ENCODE data around the gene ABCB8. TPM values are rescaled to one million over a fixed set of nuclear protein-coding genes. Genes with fewer than 3 reads are reported as not detected.

The ABCB8 gene
- total RNA-seq, 1 donor from 2014 or later = 17.4 TPM

- H3K27me3 Mint-ChIP-seq (ENCODE audit: unreplicated experiment) = peaks cover 18% of the 10 kb centered on the region
- H3K27ac Mint-ChIP-seq (ENCODE audit: unreplicated experiment) = no peak overlapping the region
- H3K9me3 Mint-ChIP-seq (ENCODE audit: unreplicated experiment) = no peaks in the 10 kb centered on the region
- H3K4me1 Mint-ChIP-seq (ENCODE audit: unreplicated experiment) = peaks cover 13% of the 10 kb centered on the region
- H3K4me3 Mint-ChIP-seq (ENCODE audit: unreplicated experiment) = no peak overlapping the region
- no peak for DNase-seq (ENCODE audit: low spot score)
- peaks cover 21% of the 10 kb centered on the region for H3K36me3 Mint-ChIP-seq (ENCODE audit: low read depth, unreplicated experiment)
- no peak for TF ChIP-seq CTCF (IDR thresholded peaks at IDR 0.05; ENCODE audit: unreplicated experiment)
Measured at GRCh38 chr7:151075978-151076426, 47.8 kb downstream of the ABCB8 start.

- peak; percentile 56 for TF ChIP-seq CTCF (IDR thresholded peaks at IDR 0.05; ENCODE audit: unreplicated experiment)
- H3K9me3 Mint-ChIP-seq (ENCODE audit: unreplicated experiment) = no peaks in the 10 kb centered on the region
- peaks cover 21% of the 10 kb centered on the region for H3K36me3 Mint-ChIP-seq (ENCODE audit: low read depth, unreplicated experiment)
- H3K27me3 Mint-ChIP-seq (ENCODE audit: unreplicated experiment) = peaks cover 18% of the 10 kb centered on the region
- H3K4me1 Mint-ChIP-seq (ENCODE audit: unreplicated experiment) = peaks cover 13% of the 10 kb centered on the region
- no peak overlapping the region for H3K4me3 Mint-ChIP-seq (ENCODE audit: unreplicated experiment)
- no peak overlapping the region for H3K27ac Mint-ChIP-seq (ENCODE audit: unreplicated experiment)
- DNase-seq (ENCODE audit: low spot score) = peak; percentile 69
Measured at GRCh38 chr7:151076863-151077704, 48.8 kb downstream of the ABCB8 start.

- H3K4me1 Mint-ChIP-seq (ENCODE audit: unreplicated experiment) = peaks cover 16% of the 10 kb centered on the region
- H3K27me3 Mint-ChIP-seq (ENCODE audit: unreplicated experiment) = peaks cover 20% of the 10 kb centered on the region
- no peak for DNase-seq (ENCODE audit: low spot score)
- H3K4me3 Mint-ChIP-seq (ENCODE audit: unreplicated experiment) = peak overlapping the region; percentile 76
- no peaks in the 10 kb centered on the region for H3K9me3 Mint-ChIP-seq (ENCODE audit: unreplicated experiment)
- no peak for TF ChIP-seq CTCF (IDR thresholded peaks at IDR 0.05; ENCODE audit: unreplicated experiment)
- H3K36me3 Mint-ChIP-seq (ENCODE audit: low read depth, unreplicated experiment) = peaks cover 24% of the 10 kb centered on the region
- H3K27ac Mint-ChIP-seq (ENCODE audit: unreplicated experiment) = peak overlapping the region; percentile 11
Measured at GRCh38 chr7:151077705-151078232, 49.5 kb downstream of the ABCB8 start.

GRCh38 chr7:151078233-151079040 lies 50.2 kb downstream of the ABCB8 start:
- no peak for DNase-seq (ENCODE audit: low spot score)
- no peak for TF ChIP-seq CTCF (IDR thresholded peaks at IDR 0.05; ENCODE audit: unreplicated experiment)
- H3K27me3 Mint-ChIP-seq (ENCODE audit: unreplicated experiment) = peaks cover 22% of the 10 kb centered on the region

More at GRCh38 chr7:151078233-151079040, 50.2 kb downstream of the ABCB8 start:
- H3K27ac Mint-ChIP-seq (ENCODE audit: unreplicated experiment) = peak overlapping the region; percentile 11
- peaks cover 17% of the 10 kb centered on the region for H3K4me1 Mint-ChIP-seq (ENCODE audit: unreplicated experiment)
- H3K9me3 Mint-ChIP-seq (ENCODE audit: unreplicated experiment) = no peaks in the 10 kb centered on the region
- peak overlapping the region; percentile 79 for H3K4me3 Mint-ChIP-seq (ENCODE audit: unreplicated experiment)
- peaks cover 24% of the 10 kb centered on the region for H3K36me3 Mint-ChIP-seq (ENCODE audit: low read depth, unreplicated experiment)
